Motor neuron (in vitro differentiated cells): Measurements from ENCODE around the gene GOLGA1. TPM values are rescaled to one million over a fixed set of nuclear protein-coding genes. Genes with fewer than 3 reads are reported as not detected.

Experiments used
- ATAC-seq, 8 experiments: fragments of 200-7000 bp; cut with Tn5 transposase; replicated peaks in 6 of 8; 2 replicates each; pipeline ENCODE4 v1.8.0; 2021; ENCODE audit warnings: mild to moderate bottlenecking in 8 of 8, moderate library complexity in 8 of 8
- H3K27ac ChIP-seq, 2 donors: fragments of 250-450 bp; sonication (Bioruptor Pico); 2 replicates each; pipeline ENCODE4 v1.9.0; 2021; ENCODE audit warnings: antibody characterized with exemption in 2 of 2, mild to moderate bottlenecking in 2 of 2, moderate library complexity in 1 of 2
- H3K4me1 ChIP-seq, 2 donors: fragments of 250-450 bp; sonication (Bioruptor Pico); replicated peaks in 1 of 2; 2 replicates each; pipeline ENCODE4 v1.6.1; 2021; ENCODE audit warnings: antibody characterized with exemption in 2 of 2, mild to moderate bottlenecking in 2 of 2, moderate library complexity in 1 of 2
- H3K4me3 ChIP-seq, 5 donors: fragments of 250-450 bp; sonication (Bioruptor Pico); 2 replicates each; pipeline ENCODE4 v1.9.0; 2021; ENCODE audit warnings: antibody characterized with exemption in 5 of 5, mild to moderate bottlenecking in 5 of 5, moderate library complexity in 4 of 5
- WGBS, 10 experiments: fragments of 450-650 bp; shearing (Covaris generic); methylation state at CpG; one replicate each; pipeline ENCODE4 v1.0.0; 2022; 5-methylcytosine and 5-hydroxymethylcytosine counted together
- in situ Hi-C, 9 experiments: fragments of 400-800 bp; cut with MboI; loops; one replicate each; pipeline ENCODE4 v1.15.0; 2021; ENCODE audit warnings: low sequenced_read_pairs in 9 of 9, low pct_unique_long_range_greater_than_20kb in 2 of 9; ENCODE audit not compliant: unreplicated experiment in 9 of 9
- total RNA-seq, 8 experiments: library from RNA; unstranded; fragments of 300-600 nt; gene quantifications; 2 replicates each; pipeline versions ENCODE4 v1.2.3 to v1.2.4, GENCODE V29; 2022

Gene GOLGA1
- total RNA-seq, 8 experiments from 2014 or later: 8.8 to 18.8 (median 14.3) TPM

GRCh38 chr9:124889006-124889405 is 51.9 kb downstream of the GOLGA1 start:
- WGBS, 10 experiments: no CpG with 5 or more reads among the region's 13 CpGs
- Histone ChIP-seq H3K27ac (no peak overlapping the region), H3K4me3 (no peak overlapping the region), H3K4me1 (no peaks in the 10 kb centered on the region)
- in situ Hi-C loops: no loop called here
- ATAC-seq: no peak

GRCh38 chr9:124887832-124888231 is 53.1 kb downstream of the GOLGA1 start:
- in situ Hi-C loops: no loop called here
- Histone ChIP-seq H3K27ac (no peak overlapping the region), H3K4me3 (no peak overlapping the region), H3K4me1 (no peaks in the 10 kb centered on the region)
- ATAC-seq: no peak
- 83 to 100% (median 100%) methylated on average over 1 to 5 of the region's 5 CpGs; no CpG with 5 or more reads in 2 of the 10 experiments for WGBS, 10 experiments

- Histone ChIP-seq H3K4me1 (no peaks in the 10 kb centered on the region), H3K27ac (no peak overlapping the region), H3K4me3 (no peak overlapping the region)
- no peak for ATAC-seq
- 51 to 100% (median 72%) methylated on average over 1 to 7 of the region's 17 CpGs; no CpG with 5 or more reads in 4 of the 10 experiments for WGBS, 10 experiments
- in situ Hi-C loops: no loop called here
These were observed 53.9 kb downstream of the GOLGA1 start for GRCh38 chr9:124886866-124887492.

GRCh38 chr9:124886461-124886860 is 54.4 kb downstream of the GOLGA1 start:
- H3K27ac ChIP-seq: no peak overlapping the region
- in situ Hi-C loops: no loop called here
- no peaks in the 10 kb centered on the region for H3K4me1 ChIP-seq
- no peak overlapping the region for H3K4me3 ChIP-seq
- no peak for ATAC-seq
- 60 to 100% (median 100%) methylated on average over 1 to 4 of the region's 10 CpGs; no CpG with 5 or more reads in 5 of the 10 experiments for WGBS, 10 experiments

DNA sequence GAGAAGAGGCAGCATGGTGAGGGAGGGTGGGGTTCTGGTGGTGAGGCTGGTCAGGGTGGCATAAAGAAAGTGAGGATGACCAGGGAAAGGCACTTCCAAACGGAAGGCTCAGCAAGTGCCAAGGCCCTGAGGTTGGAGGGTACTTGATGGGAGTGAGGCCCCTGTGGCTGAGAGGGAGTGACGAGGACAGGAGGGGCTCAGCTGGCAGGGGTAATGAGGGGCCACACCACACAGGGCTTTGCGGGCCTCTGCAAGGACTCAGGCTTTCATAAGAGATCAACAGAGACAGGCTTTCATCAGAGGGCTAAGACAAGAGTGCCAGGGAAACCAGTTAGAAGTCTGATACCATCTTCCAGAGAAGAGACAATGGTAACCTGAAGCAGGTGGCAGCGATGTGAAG is 55.3 kb downstream of the GOLGA1 start:
- Histone ChIP-seq H3K4me3 (no peak overlapping the region), H3K4me1 (peaks cover 2 to 4% of the 10 kb centered on the region in 2 donors), H3K27ac (no peak overlapping the region)
- in situ Hi-C loops: no loop called here
- WGBS, 10 experiments: 80 to 100% (median 100%) methylated on average over 1 to 4 of the region's 4 CpGs; no CpG with 5 or more reads in 3 of the 10 experiments
- no peak for ATAC-seq

DNA sequence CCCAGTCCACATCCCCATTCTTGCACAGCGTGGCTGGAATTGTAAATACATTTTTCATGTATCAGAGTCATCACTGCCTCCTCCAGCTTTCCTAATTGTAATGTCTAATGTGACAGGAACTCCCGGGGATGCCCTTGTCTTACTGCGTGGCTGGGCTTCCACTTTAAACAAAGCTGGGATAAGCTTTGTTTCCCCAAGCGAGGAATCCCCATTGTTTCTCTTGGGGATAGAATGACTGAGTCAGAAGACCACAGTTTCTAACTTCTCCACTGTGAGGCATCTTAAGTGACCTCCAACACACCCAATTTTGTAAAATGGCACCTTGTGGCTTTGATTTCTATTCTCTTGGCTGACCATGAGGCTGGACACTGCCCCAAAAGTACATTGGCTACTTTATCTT is 56.5 kb downstream of the GOLGA1 start:
- WGBS, 10 experiments: 0 to 88% (median 60%) methylated on average over 1 to 4 of the region's 4 CpGs; no CpG with 5 or more reads in 5 of the 10 experiments
- Histone ChIP-seq H3K4me3 (no peak overlapping the region), H3K27ac (no peak overlapping the region), H3K4me1 (peaks cover 4 to 7% of the 10 kb centered on the region in 2 donors)
- in situ Hi-C loops: no loop called here
- peak in 3 of 8 experiments; percentile 29 to 39 (median 35) for ATAC-seq

GRCh38 chr9:124882231-124882630 is 58.7 kb downstream of the GOLGA1 start:
- in situ Hi-C loops: no loop called here
- WGBS, 10 experiments: 20 to 83% (median 60%) methylated on average over 1 to 4 of the region's 13 CpGs; no CpG with 5 or more reads in 7 of the 10 experiments
- no peak overlapping the region for H3K27ac ChIP-seq
- H3K4me1 ChIP-seq: peaks cover 4 to 7% of the 10 kb centered on the region in 2 donors
- no peak overlapping the region for H3K4me3 ChIP-seq
- no peak for ATAC-seq

- Histone ChIP-seq H3K27ac (no peak overlapping the region), H3K4me1 (peaks cover 4 to 7% of the 10 kb centered on the region in 2 donors), H3K4me3 (no peak overlapping the region)
- 88 to 100% (median 100%) methylated on average over 4 to 7 of the region's 16 CpGs; no CpG with 5 or more reads in 6 of the 10 experiments for WGBS, 10 experiments
- no peak for ATAC-seq
- in situ Hi-C loops: no loop called here
These were observed 59.6 kb downstream of the GOLGA1 start for GRCh38 chr9:124881138-124881743.

DNA sequence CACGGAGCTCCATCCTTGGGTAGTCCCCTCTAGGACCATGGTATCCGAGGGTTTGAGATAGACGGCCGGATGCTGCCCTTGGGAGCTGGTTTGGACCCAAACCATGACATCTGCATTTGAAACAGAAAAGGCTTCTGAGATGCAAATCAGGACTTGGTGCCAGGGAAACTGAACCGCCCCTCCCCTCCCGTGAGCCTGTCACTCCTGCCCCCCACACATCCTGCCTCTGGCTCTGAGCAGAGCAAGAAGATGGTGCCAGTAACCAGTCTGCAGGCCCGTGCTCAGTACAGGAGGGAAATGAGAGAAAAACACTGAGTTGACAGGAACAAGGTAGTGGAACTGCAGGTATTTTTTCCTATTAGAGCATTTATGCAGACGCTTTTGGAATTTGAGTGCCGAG is 60.4 kb downstream of the GOLGA1 start:
- Histone ChIP-seq H3K4me3 (no peak overlapping the region), H3K27ac (no peak overlapping the region), H3K4me1 (peaks cover 4 to 7% of the 10 kb centered on the region in 2 donors)
- 0 to 93% (median 23%) methylated on average over 1 to 5 of the region's 9 CpGs; no CpG with 5 or more reads in 4 of the 10 experiments for WGBS, 10 experiments
- peak in 6 of 8 experiments; percentile 14 to 73 (median 34) for ATAC-seq
- in situ Hi-C loops: no loop called here

- Histone ChIP-seq H3K4me3 (no peak overlapping the region), H3K27ac (no peak overlapping the region), H3K4me1 (peaks cover 4 to 7% of the 10 kb centered on the region in 2 donors)
- in situ Hi-C loops: no loop called here
- 0 to 100% (median 67%) methylated on average over 1 to 10 of the region's 10 CpGs for WGBS, 10 experiments
- no peak for ATAC-seq
These were observed 61.7 kb downstream of the GOLGA1 start for GRCh38 chr9:124879226-124879625.

DNA sequence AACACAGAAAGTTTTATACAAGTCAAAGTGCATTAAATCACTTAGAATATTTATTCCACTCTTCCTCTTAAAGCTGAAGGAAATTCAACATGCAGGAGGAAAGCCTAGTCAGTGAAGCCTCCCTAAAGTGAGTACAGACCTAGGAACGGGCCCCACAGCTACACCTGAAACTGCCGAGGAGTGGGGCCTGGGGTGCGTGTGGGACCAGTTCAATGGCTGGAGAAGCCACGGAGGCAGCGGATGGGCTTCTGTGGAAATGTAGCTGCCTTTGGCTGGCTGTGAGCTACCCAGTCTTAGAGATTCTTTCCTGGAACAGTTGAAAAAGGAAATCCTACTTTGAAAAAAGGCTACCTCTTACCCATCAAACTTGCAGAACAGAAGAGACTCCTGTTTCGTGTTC is 62.4 kb downstream of the GOLGA1 start:
- ATAC-seq: no peak
- 75 to 100% (median 96%) methylated on average over 1 to 5 of the region's 6 CpGs; no CpG with 5 or more reads in 3 of the 10 experiments for WGBS, 10 experiments
- Histone ChIP-seq H3K27ac (no peak overlapping the region), H3K4me3 (no peak overlapping the region), H3K4me1 (peaks cover 4 to 7% of the 10 kb centered on the region in 2 donors)
- in situ Hi-C loops: no loop called here

- WGBS, 10 experiments: 80 to 100% (median 100%) methylated on average over 1 of the region's 1 CpG; no CpG with 5 or more reads in 4 of the 10 experiments
- H3K4me1 ChIP-seq: peaks cover 4 to 7% of the 10 kb centered on the region in 2 donors
- ATAC-seq: peak in 2 of 8 experiments; percentile 4 to 43
- in situ Hi-C loops: no loop called here
- no peak overlapping the region for H3K4me3 ChIP-seq
- H3K27ac ChIP-seq: no peak overlapping the region
These were observed 62.9 kb downstream of the GOLGA1 start for GRCh38 chr9:124878021-124878420.

DNA sequence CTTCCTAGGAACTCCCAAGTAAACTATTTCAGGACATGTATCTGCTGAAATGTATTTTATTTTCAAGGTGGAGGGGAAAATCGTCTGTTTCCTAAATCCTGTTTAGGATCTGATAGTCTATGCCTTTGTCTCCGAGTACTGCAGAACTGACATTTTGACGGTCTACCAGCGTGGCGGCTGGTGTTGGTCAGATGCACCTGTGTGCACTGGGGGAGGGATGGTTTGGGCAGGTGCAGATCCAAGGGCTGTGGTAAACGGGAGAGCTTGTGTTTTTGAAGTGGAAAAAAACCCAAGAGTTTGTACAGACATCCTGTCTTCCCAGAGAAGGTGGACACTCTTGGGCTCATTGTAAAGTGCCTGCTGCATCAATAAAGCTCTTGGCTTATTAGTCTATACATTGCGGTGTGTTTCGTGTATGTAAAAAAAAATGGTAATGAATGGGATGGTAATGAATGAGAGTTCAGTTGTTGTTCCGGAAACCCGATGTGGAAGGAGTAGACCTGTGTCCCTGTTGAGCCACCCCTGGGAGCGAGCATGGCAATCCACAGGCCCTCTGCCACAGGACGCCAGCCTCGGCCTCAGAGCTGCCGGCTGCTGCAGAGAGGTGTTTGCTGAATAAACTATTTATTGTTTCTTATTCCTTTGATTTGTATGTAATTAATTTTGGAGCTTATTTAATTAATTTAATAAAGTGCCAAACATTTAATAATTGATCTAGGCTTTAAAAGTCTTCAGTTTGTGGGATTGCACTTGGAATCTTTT is 63.7 kb downstream of the GOLGA1 start:
- ATAC-seq: no peak
- 87 to 97% (median 88%) methylated on average over 3 to 14 of the region's 14 CpGs; no CpG with 5 or more reads in 3 of the 10 experiments for WGBS, 10 experiments
- H3K4me3 ChIP-seq: no peak overlapping the region
- in situ Hi-C loops: no loop called here
- H3K27ac ChIP-seq: no peak overlapping the region
- H3K4me1 ChIP-seq: peaks cover 4 to 7% of the 10 kb centered on the region in 2 donors
